ENCODE data around the gene NTN5.
A peak's percentile ranks its signal among the peaks of the same experiment; 100 is the strongest.

Gene NTN5

GRCh38 chr19:48646001-48646721, 26.7 kb downstream of the NTN5 start, which contains the start of gene CA11:
Gene CA11, minus strand, starts transcription at chr19:48646187. Its CDS starts 555 bp downstream, at chr19:48645632.
- TF ChIP-seq CTCF (conservative IDR thresholded peaks at IDR 0.05; ENCODE audit: low read length) = peak; percentile 66
- peak within 1 kb of the TSS; percentile 50 for H3K4me3 ChIP-seq (ENCODE audit: low read length)
- DNase-seq (ENCODE audit: low read depth) = peak; percentile 62

- peak overlapping the region; percentile 50 for H3K4me3 ChIP-seq (ENCODE audit: low read length)
- DNase-seq (ENCODE audit: low read depth) = no peak
- no peak for TF ChIP-seq CTCF (conservative IDR thresholded peaks at IDR 0.05; ENCODE audit: low read length)
Observed at GRCh38 chr19:48645620-48646000, 27.2 kb downstream of the NTN5 start.

- H3K4me3 ChIP-seq (ENCODE audit: low read length) = no peak overlapping the region; the same call in none of the 2 replicates
- TF ChIP-seq CTCF (conservative IDR thresholded peaks at IDR 0.05; ENCODE audit: low read length) = no peak
Observed at GRCh38 chr19:48644839-48645619, 27.8 kb downstream of the NTN5 start.

GRCh38 chr19:48644355-48644754, 28.5 kb downstream of the NTN5 start:
- no peak for DNase-seq (ENCODE audit: low read depth)
- no peak overlapping the region for H3K4me3 ChIP-seq (ENCODE audit: low read length)
- TF ChIP-seq CTCF (conservative IDR thresholded peaks at IDR 0.05; ENCODE audit: low read length) = no peak

More at GRCh38 chr19:48644839-48645619, 27.8 kb downstream of the NTN5 start:
- peak; percentile 64 for DNase-seq (ENCODE audit: low read depth)

GRCh38 chr19:48642862-48643261, 30.0 kb downstream of the NTN5 start:
- no peak for DNase-seq (ENCODE audit: low read depth)
- no peak overlapping the region for H3K4me3 ChIP-seq (ENCODE audit: low read length)
- TF ChIP-seq CTCF (conservative IDR thresholded peaks at IDR 0.05; ENCODE audit: low read length) = no peak

GRCh38 chr19:48641850-48642249, 31.0 kb downstream of the NTN5 start:
- no peak for TF ChIP-seq CTCF (conservative IDR thresholded peaks at IDR 0.05; ENCODE audit: low read length)

More at GRCh38 chr19:48641850-48642249, 31.0 kb downstream of the NTN5 start:
- H3K4me3 ChIP-seq (ENCODE audit: low read length) = no peak overlapping the region
- no peak for DNase-seq (ENCODE audit: low read depth)
